BLaER1 (cell line): ENCODE measurements around the gene GRPEL1.

Source experiments
- H3K27ac ChIP-seq: shearing (Covaris generic); formaldehyde crosslinking; 2 replicates; pipeline ENCODE4 v1.8.1; 2022
- H3K27me3 ChIP-seq: shearing (Covaris generic); formaldehyde crosslinking; 2 replicates; pipeline ENCODE4 v1.8.1; 2022
- H3K36me3 ChIP-seq: shearing (Covaris generic); formaldehyde crosslinking; 2 replicates; pipeline ENCODE4 v1.8.1; 2022
- H3K4me1 ChIP-seq: shearing (Covaris generic); formaldehyde crosslinking; 2 replicates; pipeline ENCODE4 v1.8.1; 2022
- H3K4me2 ChIP-seq: shearing (Covaris generic); formaldehyde crosslinking; 2 replicates; pipeline ENCODE4 v1.8.1; 2022
- H3K4me3 ChIP-seq: shearing (Covaris generic); formaldehyde crosslinking; 2 replicates; pipeline ENCODE4 v1.8.1; 2022
- H3K9ac ChIP-seq: shearing (Covaris generic); formaldehyde crosslinking; 2 replicates; pipeline ENCODE4 v1.8.1; 2022
- H3K9me3 ChIP-seq: shearing (Covaris generic); formaldehyde crosslinking; 2 replicates; pipeline ENCODE4 v1.8.1; 2022
- H4K20me1 ChIP-seq: shearing (Covaris generic); formaldehyde crosslinking; 2 replicates; pipeline ENCODE4 v1.8.1; 2022
- Cebpa-rat ChIP-seq: shearing (Covaris generic); IDR thresholded peaks from 2 replicates; pipeline ENCODE4 v1.8.1; 2022

Gene GRPEL1

GRCh38 chr4:7077371-7077770 is 9.5 kb upstream of the GRPEL1 start:
- Histone ChIP-seq H3K9me3 (peaks cover 18% of the 10 kb centered on the region), H3K4me1 (no peaks in the 10 kb centered on the region), H3K36me3 (no peaks in the 10 kb centered on the region), H3K9ac (no peak overlapping the region), H3K4me2 (no peak overlapping the region), H3K4me3 (no peak overlapping the region), H3K27ac (no peak overlapping the region), H4K20me1 (no peaks in the 10 kb centered on the region), H3K27me3 (no peaks in the 10 kb centered on the region)
- TF ChIP-seq Cebpa-rat, result no peak

DNA sequence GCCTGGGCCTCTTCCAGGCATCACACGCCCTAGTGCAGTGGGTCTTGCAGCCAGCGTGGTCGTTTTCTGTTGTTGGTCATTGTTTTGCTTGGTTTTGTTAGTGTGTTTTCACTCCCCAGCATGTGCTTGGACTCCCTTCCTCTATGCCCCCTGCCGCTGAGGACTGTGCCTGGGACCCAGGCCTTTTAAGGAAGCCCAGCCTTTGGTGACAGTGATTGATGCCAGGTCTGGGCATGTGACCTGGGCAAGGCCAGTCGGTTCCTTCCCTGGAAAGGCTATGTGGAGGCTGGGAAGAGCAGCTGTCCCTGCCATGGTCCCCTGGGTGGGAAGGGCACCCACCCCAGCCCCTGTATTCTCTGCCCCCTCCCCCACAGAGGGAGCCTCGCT is 8.8 kb upstream of the GRPEL1 start:
- no peak for TF ChIP-seq Cebpa-rat
- Histone ChIP-seq H3K9me3 (peaks cover 18% of the 10 kb centered on the region), H3K36me3 (no peaks in the 10 kb centered on the region), H4K20me1 (no peaks in the 10 kb centered on the region), H3K4me3 (no peak overlapping the region), H3K27ac (no peak overlapping the region), H3K4me2 (no peak overlapping the region), H3K27me3 (no peaks in the 10 kb centered on the region), H3K4me1 (no peaks in the 10 kb centered on the region), H3K9ac (no peak overlapping the region)

GRCh38 chr4:7075962-7076695 is 8.3 kb upstream of the GRPEL1 start:
- Histone ChIP-seq H3K9ac (no peak overlapping the region), H3K4me3 (no peak overlapping the region), H3K27ac (no peak overlapping the region), H3K4me1 (no peaks in the 10 kb centered on the region), H3K36me3 (no peaks in the 10 kb centered on the region), H3K9me3 (peaks cover 17% of the 10 kb centered on the region), H3K4me2 (no peak overlapping the region), H4K20me1 (no peaks in the 10 kb centered on the region), H3K27me3 (no peaks in the 10 kb centered on the region)
- TF ChIP-seq Cebpa-rat, result no peak

DNA sequence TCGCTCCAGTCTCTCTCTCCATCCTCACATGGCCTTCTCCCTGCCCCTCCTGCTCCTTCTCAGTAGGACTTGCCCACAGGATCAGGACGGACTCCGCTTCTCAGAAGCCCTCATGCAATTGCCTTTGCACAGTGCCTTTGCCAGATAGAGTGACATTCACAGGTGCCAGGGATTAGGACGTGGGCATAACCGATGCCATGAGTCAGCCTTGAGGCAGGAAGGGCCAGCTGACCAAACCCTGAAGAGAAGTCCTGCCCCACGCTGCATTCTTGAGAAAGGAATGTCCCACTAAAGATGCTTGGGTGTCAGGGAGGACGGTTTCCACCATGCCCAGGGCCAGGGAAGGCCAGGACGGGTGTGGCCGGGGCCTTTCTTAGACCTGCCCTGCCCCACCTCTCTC is 6.6 kb upstream of the GRPEL1 start:
- H3K9me3 ChIP-seq, result no peaks in the 10 kb centered on the region
- H3K27me3 ChIP-seq, result no peaks in the 10 kb centered on the region; the same call in 1 of the 2 replicates
- no peak overlapping the region for H3K9ac ChIP-seq
- no peaks in the 10 kb centered on the region for H3K36me3 ChIP-seq
- TF ChIP-seq Cebpa-rat, result no peak
- no peak overlapping the region for H3K27ac ChIP-seq
- H3K4me3 ChIP-seq, result no peak overlapping the region
- H4K20me1 ChIP-seq, result no peaks in the 10 kb centered on the region
- peaks cover 10% of the 10 kb centered on the region for H3K4me1 ChIP-seq
- H3K4me2 ChIP-seq, result no peak overlapping the region

DNA sequence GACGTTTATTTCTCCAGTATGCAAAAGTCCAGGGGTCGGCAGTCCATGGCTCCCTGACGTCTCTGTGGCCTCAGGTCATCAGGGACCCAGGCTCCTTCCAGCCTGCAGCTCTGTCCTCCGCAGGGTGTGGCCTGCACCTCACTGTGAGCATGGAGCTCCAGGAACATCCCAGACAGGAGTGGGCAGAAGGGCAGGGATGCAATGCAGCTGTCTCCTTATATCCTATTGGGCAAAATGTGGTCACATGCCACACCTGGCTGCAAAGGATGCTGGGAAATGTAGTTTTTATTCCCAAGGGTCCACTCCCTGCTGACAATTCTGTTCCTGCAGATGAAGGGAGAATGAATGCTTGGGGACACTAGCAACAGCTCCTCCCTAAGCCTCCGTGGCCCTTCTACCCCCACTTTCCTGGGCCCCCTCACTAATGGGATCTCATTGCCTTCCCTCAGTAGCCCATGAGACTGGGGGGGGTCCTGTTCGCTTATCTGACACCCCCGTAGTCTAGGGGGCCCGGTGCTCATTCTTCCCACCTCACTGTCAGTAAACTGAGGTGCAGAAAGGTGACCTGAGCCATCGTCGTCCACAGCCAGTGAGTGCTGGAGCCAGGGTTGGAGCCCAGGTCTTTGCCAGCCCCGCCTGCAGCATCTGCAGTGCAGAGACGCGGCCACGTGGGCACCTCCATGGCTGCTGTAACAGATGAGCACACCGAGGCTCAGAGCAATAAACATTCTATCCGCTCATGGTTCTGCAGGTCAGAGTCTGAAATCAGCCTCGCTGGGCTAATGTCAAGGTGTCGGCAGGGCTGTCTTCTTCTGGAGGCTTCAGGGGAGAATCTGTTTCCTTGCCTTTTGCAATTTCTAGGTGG is 5.9 kb upstream of the GRPEL1 start:
- no peak overlapping the region for H3K4me3 ChIP-seq
- no peak overlapping the region for H3K4me2 ChIP-seq
- no peaks in the 10 kb centered on the region for H3K9me3 ChIP-seq
- no peak for TF ChIP-seq Cebpa-rat
- no peaks in the 10 kb centered on the region for H3K36me3 ChIP-seq
- no peaks in the 10 kb centered on the region; the same call in 1 of the 2 replicates for H3K27me3 ChIP-seq
- H4K20me1 ChIP-seq, result no peaks in the 10 kb centered on the region
- H3K4me1 ChIP-seq, result peaks cover 17% of the 10 kb centered on the region
- no peak overlapping the region for H3K9ac ChIP-seq
- no peak overlapping the region for H3K27ac ChIP-seq

DNA sequence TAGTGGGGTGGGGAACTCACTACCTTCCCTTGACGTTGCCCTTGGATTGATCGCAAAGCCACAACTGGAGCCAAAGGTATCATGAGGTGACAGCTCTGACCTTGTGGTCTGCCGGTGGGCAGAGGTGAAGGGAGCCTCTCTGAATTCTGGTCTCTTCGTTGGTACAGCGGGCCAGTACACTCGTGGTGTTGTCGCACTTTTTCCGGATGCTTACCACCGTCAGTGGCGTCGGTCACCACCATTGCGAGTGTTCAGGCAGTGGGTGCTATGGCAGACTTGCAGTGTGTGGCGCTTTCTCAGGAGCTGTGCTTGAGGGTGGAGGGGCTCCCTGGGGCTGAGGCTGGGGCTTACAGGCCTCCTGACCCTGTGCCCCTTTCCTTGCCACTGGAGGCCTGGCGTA is 5.2 kb upstream of the GRPEL1 start:
- H3K9ac ChIP-seq, result no peak overlapping the region
- no peaks in the 10 kb centered on the region for H3K9me3 ChIP-seq
- H3K36me3 ChIP-seq, result no peaks in the 10 kb centered on the region
- no peak overlapping the region for H3K27ac ChIP-seq
- no peak overlapping the region for H3K4me3 ChIP-seq
- TF ChIP-seq Cebpa-rat, result no peak
- no peak overlapping the region for H3K4me2 ChIP-seq
- H3K27me3 ChIP-seq, result no peaks in the 10 kb centered on the region; the same call in 1 of the 2 replicates
- no peaks in the 10 kb centered on the region for H4K20me1 ChIP-seq
- H3K4me1 ChIP-seq, result peaks cover 20% of the 10 kb centered on the region

DNA sequence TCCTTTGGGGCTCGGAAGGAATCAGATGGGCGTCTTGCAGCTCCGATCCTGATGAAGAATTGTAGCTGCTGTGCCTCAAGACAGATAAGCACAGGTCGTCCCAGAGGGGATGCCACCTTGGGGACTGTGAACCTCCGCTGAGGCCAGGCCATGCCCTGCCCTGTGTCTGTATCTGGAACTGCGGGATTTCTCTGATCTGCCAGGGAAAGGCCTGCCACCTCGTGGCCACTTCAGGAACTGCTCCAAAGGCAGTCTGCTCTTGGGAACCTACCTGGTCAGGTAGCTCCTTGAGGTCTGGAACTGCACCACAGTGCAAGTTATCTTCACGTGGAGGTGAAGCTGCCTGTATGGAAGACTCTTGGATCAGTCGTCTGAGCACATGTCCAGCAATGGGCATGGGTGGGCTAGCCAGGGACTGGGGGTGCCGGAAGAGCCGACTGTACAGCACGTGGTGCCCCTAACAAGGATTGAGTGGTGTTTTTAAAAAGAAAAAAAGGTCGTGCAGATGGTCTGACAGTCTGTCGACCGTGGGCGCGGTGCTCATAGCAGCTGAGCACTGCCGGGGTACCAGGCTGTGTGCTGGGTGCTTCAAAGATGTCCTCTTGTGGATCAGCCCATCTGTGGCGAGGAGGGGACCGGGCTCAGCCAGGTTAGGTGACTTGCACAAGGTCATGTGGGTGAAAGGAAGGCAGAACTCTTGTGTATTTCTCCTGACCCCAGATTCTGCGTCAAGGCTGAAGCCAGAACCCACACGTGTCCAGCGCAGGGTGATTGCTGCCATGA is 3.1 kb upstream of the GRPEL1 start:
- no peak for TF ChIP-seq Cebpa-rat
- Histone ChIP-seq H3K9ac (no peak overlapping the region), H4K20me1 (peaks cover 19% of the 10 kb centered on the region), H3K36me3 (peaks cover 5% of the 10 kb centered on the region; the same call in 1 of the 2 replicates), H3K4me3 (no peak overlapping the region), H3K4me1 (peaks cover 32% of the 10 kb centered on the region), H3K4me2 (peak overlapping the region; percentile 54), H3K27ac (no peak overlapping the region), H3K9me3 (no peaks in the 10 kb centered on the region), H3K27me3 (no peaks in the 10 kb centered on the region; the same call in 1 of the 2 replicates)

- peak overlapping the region; percentile 93 for H3K4me2 ChIP-seq
- H3K4me1 ChIP-seq, result peaks cover 46% of the 10 kb centered on the region
- no peak overlapping the region for H3K27ac ChIP-seq
- TF ChIP-seq Cebpa-rat, result no peak
- peak overlapping the region; percentile 99 for H3K4me3 ChIP-seq
- no peaks in the 10 kb centered on the region; the same call in 1 of the 2 replicates for H3K27me3 ChIP-seq
- H3K9ac ChIP-seq, result peak overlapping the region; percentile 74
- H4K20me1 ChIP-seq, result peaks cover 39% of the 10 kb centered on the region
- H3K36me3 ChIP-seq, result peaks cover 21% of the 10 kb centered on the region
- no peaks in the 10 kb centered on the region for H3K9me3 ChIP-seq
Observed at GRCh38 chr4:7068883-7069282, 1.0 kb upstream of the GRPEL1 start.

DNA sequence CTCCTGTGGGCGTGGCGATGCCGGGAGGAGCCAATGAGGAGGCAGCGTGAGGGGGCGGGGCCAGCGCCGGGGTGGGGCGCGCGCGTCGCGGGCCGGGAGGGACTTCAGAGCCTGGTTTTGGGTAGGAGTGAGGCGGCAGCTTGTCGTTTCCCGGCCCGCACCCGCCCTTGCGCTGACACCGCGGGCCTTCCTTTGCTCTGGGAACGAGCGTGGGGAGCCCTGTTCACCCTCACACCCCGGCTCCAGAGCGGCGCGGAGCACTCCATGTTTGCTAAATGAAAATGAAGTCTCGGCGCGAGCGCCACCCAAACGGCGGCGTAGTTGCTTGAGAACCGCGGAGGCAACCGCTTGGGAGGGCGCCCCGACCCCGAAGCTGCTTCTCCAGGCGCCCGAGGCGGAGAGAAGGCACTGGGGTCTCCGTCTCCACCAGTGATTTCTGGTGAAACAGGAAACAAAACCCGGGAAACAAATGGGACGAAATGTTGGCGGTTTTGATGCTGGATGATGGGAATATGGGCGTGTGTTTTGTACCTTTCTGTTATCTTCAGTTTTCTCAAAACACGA is 497 bp upstream of the GRPEL1 start:
- no peaks in the 10 kb centered on the region for H3K9me3 ChIP-seq
- no peaks in the 10 kb centered on the region; the same call in 1 of the 2 replicates for H3K27me3 ChIP-seq
- H3K9ac ChIP-seq, result peak overlapping the region; percentile 74
- H4K20me1 ChIP-seq, result peaks cover 44% of the 10 kb centered on the region
- H3K4me3 ChIP-seq, result peak overlapping the region; percentile 99
- H3K4me1 ChIP-seq, result peaks cover 46% of the 10 kb centered on the region
- H3K4me2 ChIP-seq, result peak overlapping the region; percentile 93
- peak overlapping the region; percentile 53; the same call in 1 of the 2 replicates for H3K27ac ChIP-seq
- no peak for TF ChIP-seq Cebpa-rat
- peaks cover 27% of the 10 kb centered on the region for H3K36me3 ChIP-seq
